Mesodermal cell (in vitro differentiated cells): ENCODE data around the gene HAS3.
A peak's percentile ranks its signal among the peaks of the same experiment; 100 is the strongest.

Source experiments
- H3K27ac ChIP-seq: 2 replicates; pipeline ENCODE4 v1.7.0; 2013; ENCODE audit warnings: mild to moderate bottlenecking, low read depth, low read length, moderate library complexity; ENCODE audit not compliant: severe bottlenecking
- H3K36me3 ChIP-seq: 2 replicates; pipeline ENCODE4 v1.7.1; 2013; ENCODE audit warnings: mild to moderate bottlenecking, low read length, moderate library complexity; ENCODE audit not compliant: control insufficient read depth, insufficient read depth
- H3K4me1 ChIP-seq: one replicate; pipeline ENCODE4 v1.7.1; 2013; ENCODE audit warnings: mild to moderate bottlenecking, low read length; ENCODE audit not compliant: insufficient read depth, control insufficient read depth, poor library complexity, severe bottlenecking
- H3K4me3 ChIP-seq: 2 replicates; pipeline ENCODE4 v1.7.0; 2013; ENCODE audit warnings: low read length, control low read depth, mild to moderate bottlenecking; ENCODE audit not compliant: insufficient read depth, poor library complexity, severe bottlenecking; ENCODE audit errors: extremely low read depth
- H3K9me3 ChIP-seq: 2 replicates; pipeline ENCODE4 v1.7.1; 2013; ENCODE audit warnings: mild to moderate bottlenecking, low read length, moderate library complexity; ENCODE audit not compliant: control insufficient read depth
- WGBS, 2 experiments: methylation state at CpG; one replicate each; pipeline ENCODE4 v1.1.5; 2013; ENCODE audit warnings: missing lambda C conversion rate in 2 of 2; ENCODE audit not compliant: insufficient coverage in 2 of 2; 5-methylcytosine and 5-hydroxymethylcytosine counted together

HAS3 gene

GRCh38 chr16:69089091-69089910 is 16.2 kb upstream of the HAS3 start:
- no peaks in the 10 kb centered on the region for H3K36me3 ChIP-seq
- no peaks in the 10 kb centered on the region for H3K9me3 ChIP-seq
- WGBS, 2 experiments = 58 to 66% methylated on average over 14 to 15 of the region's 16 CpGs
- H3K27ac ChIP-seq = peak overlapping the region; percentile 8
- H3K4me1 ChIP-seq = peaks cover 21% of the 10 kb centered on the region
- H3K4me3 ChIP-seq = no peak overlapping the region

- H3K27ac ChIP-seq = no peak overlapping the region
- no peak overlapping the region for H3K4me3 ChIP-seq
- WGBS, 2 experiments = 90% methylated on average over 1 to 2 of the region's 3 CpGs
- H3K4me1 ChIP-seq = peaks cover 11% of the 10 kb centered on the region
- no peaks in the 10 kb centered on the region for H3K36me3 ChIP-seq
- no peaks in the 10 kb centered on the region for H3K9me3 ChIP-seq
Measured at GRCh38 chr16:69093974-69094373, 11.5 kb upstream of the HAS3 start.

- Histone ChIP-seq H3K27ac (no peak overlapping the region), H3K9me3 (no peaks in the 10 kb centered on the region), H3K4me3 (no peak overlapping the region), H3K4me1 (peaks cover 5% of the 10 kb centered on the region), H3K36me3 (no peaks in the 10 kb centered on the region)
- 90 to 93% methylated on average over 4 to 5 of the region's 5 CpGs for WGBS, 2 experiments
Measured at GRCh38 chr16:69094501-69094900, 11.0 kb upstream of the HAS3 start.

GRCh38 chr16:69095193-69095592 is 10.3 kb upstream of the HAS3 start:
- Histone ChIP-seq H3K4me1 (no peaks in the 10 kb centered on the region), H3K9me3 (no peaks in the 10 kb centered on the region), H3K27ac (no peak overlapping the region), H3K4me3 (no peak overlapping the region), H3K36me3 (no peaks in the 10 kb centered on the region)
- WGBS, 2 experiments = 96 to 99% methylated on average over 5 to 6 of the region's 6 CpGs

GRCh38 chr16:69100071-69100691 is 5.3 kb upstream of the HAS3 start:
- no peak overlapping the region for H3K4me3 ChIP-seq

GRCh38 chr16:69106491-69107315 is 1.2 kb downstream of the HAS3 start:
- H3K27ac ChIP-seq = no peak overlapping the region
- H3K4me1 ChIP-seq = peaks cover 11% of the 10 kb centered on the region
- peak overlapping the region; percentile 42 for H3K4me3 ChIP-seq
- no peaks in the 10 kb centered on the region for H3K9me3 ChIP-seq
- H3K36me3 ChIP-seq = peaks cover 17% of the 10 kb centered on the region
- WGBS, 2 experiments = 0 to 1% methylated on average over 38 to 39 of the region's 55 CpGs

More at GRCh38 chr16:69100071-69100691, 5.3 kb upstream of the HAS3 start:
- Histone ChIP-seq H3K4me1 (no peaks in the 10 kb centered on the region), H3K36me3 (no peaks in the 10 kb centered on the region), H3K27ac (no peak overlapping the region), H3K9me3 (no peaks in the 10 kb centered on the region)
- 74 to 80% methylated on average over 9 to 10 of the region's 11 CpGs for WGBS, 2 experiments

- peak overlapping the region; percentile 42 for H3K4me3 ChIP-seq
- no peaks in the 10 kb centered on the region for H3K9me3 ChIP-seq
- peaks cover 21% of the 10 kb centered on the region for H3K36me3 ChIP-seq
- H3K4me1 ChIP-seq = peaks cover 11% of the 10 kb centered on the region
- H3K27ac ChIP-seq = no peak overlapping the region
- 2 to 3% methylated on average over 41 to 46 of the region's 52 CpGs for WGBS, 2 experiments
Measured at GRCh38 chr16:69107316-69107962, 2.0 kb downstream of the HAS3 start.

GRCh38 chr16:69108064-69108904 is 2.8 kb downstream of the HAS3 start:
- peak overlapping the region; percentile 42 for H3K4me3 ChIP-seq
- no peak overlapping the region for H3K27ac ChIP-seq
- 23 to 24% methylated on average over 7 to 8 of the region's 9 CpGs for WGBS, 2 experiments
- no peaks in the 10 kb centered on the region for H3K9me3 ChIP-seq
- peaks cover 22% of the 10 kb centered on the region for H3K36me3 ChIP-seq
- peaks cover 11% of the 10 kb centered on the region for H3K4me1 ChIP-seq

- 91 to 93% methylated on average over 4 of the region's 4 CpGs for WGBS, 2 experiments
- H3K4me1 ChIP-seq = peaks cover 11% of the 10 kb centered on the region
- H3K4me3 ChIP-seq = no peak overlapping the region
- H3K9me3 ChIP-seq = no peaks in the 10 kb centered on the region
- H3K27ac ChIP-seq = no peak overlapping the region
- H3K36me3 ChIP-seq = peaks cover 22% of the 10 kb centered on the region
Measured at GRCh38 chr16:69108905-69109252, 3.4 kb downstream of the HAS3 start.
